ENCODE measurements around the gene ENOX1.

- TF ChIP-seq, protein P1, sequence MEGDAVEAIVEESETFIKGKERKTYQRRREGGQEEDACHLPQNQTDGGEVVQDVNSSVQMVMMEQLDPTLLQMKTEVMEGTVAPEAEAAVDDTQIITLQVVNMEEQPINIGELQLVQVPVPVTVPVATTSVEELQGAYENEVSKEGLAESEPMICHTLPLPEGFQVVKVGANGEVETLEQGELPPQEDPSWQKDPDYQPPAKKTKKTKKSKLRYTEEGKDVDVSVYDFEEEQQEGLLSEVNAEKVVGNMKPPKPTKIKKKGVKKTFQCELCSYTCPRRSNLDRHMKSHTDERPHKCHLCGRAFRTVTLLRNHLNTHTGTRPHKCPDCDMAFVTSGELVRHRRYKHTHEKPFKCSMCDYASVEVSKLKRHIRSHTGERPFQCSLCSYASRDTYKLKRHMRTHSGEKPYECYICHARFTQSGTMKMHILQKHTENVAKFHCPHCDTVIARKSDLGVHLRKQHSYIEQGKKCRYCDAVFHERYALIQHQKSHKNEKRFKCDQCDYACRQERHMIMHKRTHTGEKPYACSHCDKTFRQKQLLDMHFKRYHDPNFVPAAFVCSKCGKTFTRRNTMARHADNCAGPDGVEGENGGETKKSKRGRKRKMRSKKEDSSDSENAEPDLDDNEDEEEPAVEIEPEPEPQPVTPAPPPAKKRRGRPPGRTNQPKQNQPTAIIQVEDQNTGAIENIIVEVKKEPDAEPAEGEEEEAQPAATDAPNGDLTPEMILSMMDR (conservative IDR thresholded peaks at IDR 0.05), result no peak
- no peak for TF ChIP-seq EZH2 (IDR thresholded peaks at IDR 0.05; ENCODE audit: low read depth)
Measured at GRCh38 chr13:43640476-43640875, 146.3 kb downstream of the ENOX1 start.
